ENCODE data around the gene CHST1.

DNA sequence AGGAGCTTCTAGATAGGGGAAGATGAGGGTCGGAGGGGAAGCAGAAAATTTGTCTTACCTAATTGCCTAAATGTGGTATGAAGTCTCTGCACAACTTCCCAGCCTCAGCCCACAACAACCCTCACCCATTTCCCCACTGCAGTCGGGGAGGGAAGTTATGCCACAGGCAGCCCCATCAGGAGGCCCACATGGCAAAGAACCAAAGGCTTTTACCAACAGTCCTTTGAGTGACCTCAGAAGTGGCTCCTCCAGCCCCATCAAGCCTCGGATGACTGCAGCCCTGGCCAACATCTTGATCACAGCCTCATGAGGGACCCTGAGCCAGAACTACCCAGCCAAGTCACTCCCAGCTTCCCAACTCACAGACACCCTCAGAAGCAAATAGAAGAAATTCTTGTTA is 54.8 kb downstream of the CHST1 start:
- TF ChIP-seq, protein P1, sequence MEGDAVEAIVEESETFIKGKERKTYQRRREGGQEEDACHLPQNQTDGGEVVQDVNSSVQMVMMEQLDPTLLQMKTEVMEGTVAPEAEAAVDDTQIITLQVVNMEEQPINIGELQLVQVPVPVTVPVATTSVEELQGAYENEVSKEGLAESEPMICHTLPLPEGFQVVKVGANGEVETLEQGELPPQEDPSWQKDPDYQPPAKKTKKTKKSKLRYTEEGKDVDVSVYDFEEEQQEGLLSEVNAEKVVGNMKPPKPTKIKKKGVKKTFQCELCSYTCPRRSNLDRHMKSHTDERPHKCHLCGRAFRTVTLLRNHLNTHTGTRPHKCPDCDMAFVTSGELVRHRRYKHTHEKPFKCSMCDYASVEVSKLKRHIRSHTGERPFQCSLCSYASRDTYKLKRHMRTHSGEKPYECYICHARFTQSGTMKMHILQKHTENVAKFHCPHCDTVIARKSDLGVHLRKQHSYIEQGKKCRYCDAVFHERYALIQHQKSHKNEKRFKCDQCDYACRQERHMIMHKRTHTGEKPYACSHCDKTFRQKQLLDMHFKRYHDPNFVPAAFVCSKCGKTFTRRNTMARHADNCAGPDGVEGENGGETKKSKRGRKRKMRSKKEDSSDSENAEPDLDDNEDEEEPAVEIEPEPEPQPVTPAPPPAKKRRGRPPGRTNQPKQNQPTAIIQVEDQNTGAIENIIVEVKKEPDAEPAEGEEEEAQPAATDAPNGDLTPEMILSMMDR (IDR thresholded peaks at IDR 0.05; ENCODE audit: insufficient read depth, low read length), result no peak
- TF ChIP-seq POLR2AphosphoS5 (IDR thresholded peaks at IDR 0.05; ENCODE audit: low read depth), result peak; percentile 97
- TF ChIP-seq GABPA (IDR thresholded peaks at IDR 0.05; ENCODE audit: low read depth), result no peak
- peak; percentile 90 for TF ChIP-seq SPI1 (IDR thresholded peaks at IDR 0.05; ENCODE audit: borderline replicate concordance, low read depth)
- TF ChIP-seq REST (IDR thresholded peaks at IDR 0.05; ENCODE audit: insufficient replicate concordance, low read depth), result peak; percentile 56
